ENCODE results near the gene PRELID3B.

Gene PRELID3B

GRCh38 chr20:58992911-58993310 is 49.7 kb downstream of the PRELID3B start:
- DNase-seq = no peak

DNA sequence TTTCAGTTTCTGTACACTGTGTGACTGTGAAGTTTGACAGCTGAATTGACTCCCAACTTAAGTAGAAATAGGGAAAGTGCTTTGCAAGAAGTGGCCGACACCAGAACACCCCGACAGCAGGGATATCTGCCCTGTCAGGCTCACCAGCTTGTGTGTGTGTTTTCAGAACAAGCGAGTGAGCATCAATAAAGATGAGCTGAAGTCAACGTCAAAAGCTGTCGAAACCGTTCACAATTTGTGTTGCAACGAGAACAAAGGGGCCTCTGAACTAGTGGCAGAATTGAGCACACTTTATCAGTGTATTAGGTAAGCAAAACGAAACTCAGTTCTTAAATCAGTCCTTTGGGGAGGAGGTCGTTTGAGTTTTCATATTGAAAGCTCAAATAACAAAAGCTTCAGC is 50.9 kb downstream of the PRELID3B start:
- no peak for DNase-seq

DNA sequence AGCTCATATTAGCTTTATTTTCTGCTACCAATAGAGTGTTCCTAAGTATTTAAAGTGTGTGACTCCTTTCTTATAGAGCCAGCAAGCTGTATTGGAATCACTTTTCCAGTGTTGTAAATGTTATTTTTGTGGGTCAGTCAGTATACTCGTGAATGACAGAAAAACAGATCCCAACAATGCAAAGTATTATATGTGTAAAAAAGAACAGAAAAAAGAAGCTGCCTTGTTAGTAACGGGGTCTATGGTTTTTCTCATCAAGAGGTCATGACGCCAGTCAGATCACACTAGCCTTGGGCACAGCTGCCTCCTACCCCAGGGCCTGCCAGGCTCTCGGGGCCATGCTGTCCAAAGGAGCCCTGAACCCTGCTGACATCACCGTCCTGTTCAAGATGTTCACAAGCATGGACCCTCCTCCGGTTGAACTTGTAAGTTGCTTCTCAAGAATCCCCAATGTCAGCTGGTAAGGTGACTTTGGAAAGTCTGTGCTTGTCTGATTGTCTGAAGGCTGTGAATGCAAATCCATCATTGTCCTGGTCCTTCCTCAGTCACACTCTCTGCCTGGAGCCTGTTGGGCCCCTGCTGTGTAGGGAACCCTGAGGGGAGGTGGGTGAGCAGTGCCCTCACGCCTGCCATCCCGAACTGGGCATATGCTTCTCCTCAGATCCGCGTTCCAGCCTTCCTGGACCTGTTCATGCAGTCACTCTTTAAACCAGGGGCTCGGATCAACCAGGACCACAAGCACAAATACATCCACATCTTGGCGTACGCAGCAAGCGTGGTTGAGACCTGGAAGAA is 51.7 kb downstream of the PRELID3B start:
- no peak for DNase-seq

DNA sequence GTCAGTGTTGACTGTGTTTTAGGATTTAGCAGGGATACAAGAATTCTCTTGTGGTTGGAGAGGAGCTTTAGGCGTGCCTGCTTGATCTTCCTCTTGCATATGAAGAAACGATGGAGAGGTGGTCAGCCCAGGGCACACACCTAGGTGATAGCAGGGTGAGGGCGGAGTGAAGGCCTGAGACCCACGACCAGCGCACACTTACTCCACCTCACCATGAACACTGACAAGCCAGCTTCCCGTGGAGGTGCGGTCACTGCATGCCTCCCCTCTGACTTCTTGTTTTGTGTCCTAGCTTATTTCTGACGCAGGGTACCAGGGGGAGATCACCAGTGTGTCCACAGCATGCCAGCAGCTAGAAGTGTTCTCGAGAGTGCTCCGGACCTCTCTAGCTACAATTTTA is 53.4 kb downstream of the PRELID3B start:
- DNase-seq = no peak

GRCh38 chr20:58988565-58988882 is 54.1 kb downstream of the PRELID3B start:
- DNase-seq = no peak

GRCh38 chr20:58987790-58988564 is 54.6 kb downstream of the PRELID3B start:
- no peak for DNase-seq

DNA sequence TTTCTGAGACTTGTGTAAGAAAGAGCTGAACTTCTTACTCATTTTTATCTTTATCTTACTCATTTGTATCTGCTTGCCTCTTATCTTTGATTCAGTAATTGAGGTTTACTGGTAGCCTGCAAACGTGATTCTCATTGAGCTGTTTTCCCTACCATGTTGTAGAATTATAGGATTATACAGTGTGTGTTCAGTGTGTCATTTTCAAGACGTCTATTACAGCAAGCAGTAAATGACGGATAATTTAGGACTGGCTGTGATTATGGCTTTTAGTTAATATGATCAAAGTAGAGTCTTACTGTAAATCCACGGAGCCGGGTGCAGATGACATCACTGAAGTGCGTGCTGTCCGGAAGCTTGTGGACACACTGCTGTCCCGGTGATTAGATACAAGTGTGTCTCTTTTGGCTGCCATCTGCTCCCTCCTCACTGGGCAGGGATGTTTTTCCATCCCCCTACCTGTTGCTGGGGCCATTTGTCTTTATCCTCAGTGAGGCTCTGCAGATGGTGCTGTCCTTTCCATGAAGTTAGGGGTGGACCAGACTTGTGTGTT is 55.5 kb downstream of the PRELID3B start:
- no peak for DNase-seq

- DNase-seq = no peak
These were observed 56.2 kb downstream of the PRELID3B start for GRCh38 chr20:58986286-58986967.

DNA sequence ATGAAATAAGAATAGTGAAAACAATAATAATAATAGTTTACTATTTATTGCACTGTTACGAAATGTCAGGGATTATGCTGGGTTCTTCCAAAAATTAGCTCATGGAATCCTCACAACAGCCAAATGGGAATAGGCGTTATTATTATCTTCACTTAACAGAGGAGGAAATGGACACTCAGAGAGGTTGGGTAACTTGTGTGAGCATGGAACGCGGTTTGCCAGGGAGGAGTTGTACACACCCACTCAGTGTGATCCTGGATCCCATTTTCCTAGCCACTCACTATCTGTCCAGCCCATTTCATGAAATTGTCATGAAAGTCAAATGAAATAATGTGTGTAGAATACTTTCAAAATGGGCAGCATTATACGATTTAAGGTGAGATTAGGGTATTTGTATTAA is 56.9 kb downstream of the PRELID3B start:
- DNase-seq = no peak

DNA sequence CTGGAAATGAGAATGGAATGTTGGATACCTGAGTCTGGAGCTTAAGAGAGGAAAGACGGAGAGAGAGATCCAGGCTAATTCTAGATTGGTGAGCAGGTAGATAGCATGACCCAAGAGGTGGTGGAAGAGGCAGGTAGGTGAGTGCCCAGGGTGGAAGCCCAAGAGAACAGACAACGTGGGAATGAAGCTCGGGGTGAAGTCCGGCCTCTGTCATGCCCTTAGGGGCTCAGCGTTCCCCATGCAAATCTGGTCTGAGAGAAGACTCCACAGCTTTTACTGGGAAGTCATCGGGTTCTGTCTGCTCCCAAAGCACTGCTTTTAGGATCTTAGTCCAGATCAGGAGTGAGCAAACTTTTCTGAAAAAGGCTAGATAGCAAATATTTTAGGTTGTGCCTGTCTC is 57.9 kb downstream of the PRELID3B start:
- DNase-seq = no peak
